GM20431 (cell line): Measurements from ENCODE around the gene CTXND1.
"Not testable (repeated sequence)": the region's sequence is repeated elsewhere in the genome, so short reads cannot be mapped to it uniquely, and the experiment has no call there.

ENCODE experiments used
- in situ Hi-C: fragments of 300-500 bp; cut with MseI, MboI; formaldehyde crosslinking; loops from one replicate; pipeline ENCODE4 v1.15.0; 2020; ENCODE audit warnings: low sequenced_read_pairs; ENCODE audit not compliant: unreplicated experiment

CTXND1 gene

DNA sequence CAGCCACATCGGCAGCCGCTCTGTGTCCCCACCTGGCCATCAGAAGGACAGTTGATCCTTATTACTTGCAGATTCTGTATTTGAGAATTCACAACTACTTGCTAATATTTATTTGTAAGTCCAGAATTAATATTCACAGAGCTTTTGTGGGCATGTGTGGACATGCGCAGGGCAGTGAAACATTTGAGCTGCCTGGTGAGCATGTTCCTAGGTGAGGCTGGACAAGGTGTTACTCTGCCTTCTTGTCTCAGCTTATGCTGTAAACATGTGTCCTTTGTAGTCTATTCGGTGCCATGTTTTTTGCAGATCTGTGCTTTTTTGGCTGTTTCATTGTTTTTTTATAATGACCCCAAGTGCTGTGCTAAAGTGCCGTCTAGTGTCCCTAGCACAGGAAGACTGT is 83.6 kb downstream of the CTXND1 start:
- in situ Hi-C loops: no loop called here

GRCh38 chr15:80167936-80168335 is 84.1 kb downstream of the CTXND1 start:
- in situ Hi-C loops: no loop called here

- in situ Hi-C loops: no loop called here
Measured at GRCh38 chr15:80163897-80164296, 88.1 kb downstream of the CTXND1 start.

- in situ Hi-C loops: no loop called here
Measured at GRCh38 chr15:80163217-80163616, 88.8 kb downstream of the CTXND1 start.

DNA sequence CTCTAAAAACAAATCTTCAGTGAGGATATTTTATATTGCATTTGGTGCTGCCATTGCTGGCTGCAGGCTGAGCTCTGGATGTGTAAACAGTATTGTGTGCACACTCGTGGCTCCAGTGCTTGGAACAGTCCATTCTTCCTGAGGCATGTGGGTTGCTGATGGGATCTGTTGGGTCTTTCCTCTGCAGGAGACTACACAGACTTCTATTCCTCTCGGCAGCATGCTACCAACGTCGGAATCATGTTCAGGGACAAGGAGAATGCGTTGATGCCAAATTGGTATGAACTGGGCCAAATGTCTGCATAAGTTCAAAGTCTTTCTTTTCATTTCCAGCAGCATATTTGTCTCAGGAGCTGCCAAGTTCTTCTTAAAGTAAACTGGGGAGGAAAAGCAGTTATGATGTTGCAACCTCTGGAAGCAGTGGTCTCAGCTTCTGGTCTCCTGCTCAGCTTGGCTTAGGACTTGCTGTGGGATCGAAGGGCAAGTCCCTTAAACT is 89.9 kb downstream of the CTXND1 start:
- in situ Hi-C loops: no loop called here

DNA sequence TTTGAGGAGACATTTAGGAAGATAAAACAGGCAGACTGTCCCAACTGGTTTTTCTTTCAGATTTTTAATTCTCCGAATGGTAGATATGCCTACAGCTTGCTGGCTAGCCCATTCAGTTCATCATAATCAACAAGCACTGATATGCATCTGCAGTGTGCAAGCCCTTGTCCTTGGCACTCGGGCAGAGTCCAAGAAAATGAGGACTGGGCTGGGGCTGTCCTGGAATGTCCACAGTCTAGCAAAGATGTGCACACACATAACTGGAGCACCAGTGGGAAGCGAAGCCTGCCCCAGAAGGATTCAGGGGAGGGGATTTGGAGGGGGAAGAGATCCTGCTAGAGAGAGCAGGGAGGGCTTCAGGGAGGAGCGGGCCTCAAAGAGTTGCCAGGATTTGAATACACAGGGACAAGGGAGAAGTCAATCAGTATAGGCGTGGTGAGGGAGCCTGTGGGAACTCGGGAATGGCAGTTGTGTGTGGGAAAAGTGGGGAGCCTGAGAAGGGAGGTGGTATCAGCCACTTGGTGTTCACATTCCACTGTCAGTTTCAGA is 90.5 kb downstream of the CTXND1 start:
- in situ Hi-C loops: no loop called here

DNA sequence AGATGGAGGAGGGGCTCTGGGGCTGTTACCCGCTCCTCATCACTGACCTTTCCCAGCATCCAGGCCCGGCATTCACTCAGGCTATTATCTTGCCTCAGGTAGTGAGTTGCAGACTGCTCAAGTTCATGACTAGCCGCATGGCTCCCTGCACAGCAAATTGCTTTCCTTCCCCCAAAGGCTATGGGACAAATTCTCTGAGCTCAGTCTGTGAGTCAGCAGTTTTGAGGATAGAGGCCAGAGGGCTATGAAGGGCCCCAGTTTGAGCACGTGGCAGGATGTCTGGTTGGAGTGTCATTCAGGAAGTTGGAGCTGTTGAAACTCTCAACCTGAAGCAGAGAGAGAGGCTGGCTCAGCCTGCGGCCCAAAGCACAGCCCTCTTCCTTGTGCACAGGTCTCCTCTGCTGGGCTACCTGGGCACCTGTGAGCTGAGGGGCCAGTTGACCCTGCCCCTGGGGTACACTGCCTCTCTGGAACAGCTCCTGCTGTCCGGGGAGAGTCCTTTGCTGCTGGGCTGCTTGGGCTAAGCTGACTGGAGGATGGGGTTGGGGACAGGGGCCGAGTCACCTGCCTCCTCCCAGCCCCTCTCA is 91.3 kb downstream of the CTXND1 start:
- in situ Hi-C loops: no loop called here

DNA sequence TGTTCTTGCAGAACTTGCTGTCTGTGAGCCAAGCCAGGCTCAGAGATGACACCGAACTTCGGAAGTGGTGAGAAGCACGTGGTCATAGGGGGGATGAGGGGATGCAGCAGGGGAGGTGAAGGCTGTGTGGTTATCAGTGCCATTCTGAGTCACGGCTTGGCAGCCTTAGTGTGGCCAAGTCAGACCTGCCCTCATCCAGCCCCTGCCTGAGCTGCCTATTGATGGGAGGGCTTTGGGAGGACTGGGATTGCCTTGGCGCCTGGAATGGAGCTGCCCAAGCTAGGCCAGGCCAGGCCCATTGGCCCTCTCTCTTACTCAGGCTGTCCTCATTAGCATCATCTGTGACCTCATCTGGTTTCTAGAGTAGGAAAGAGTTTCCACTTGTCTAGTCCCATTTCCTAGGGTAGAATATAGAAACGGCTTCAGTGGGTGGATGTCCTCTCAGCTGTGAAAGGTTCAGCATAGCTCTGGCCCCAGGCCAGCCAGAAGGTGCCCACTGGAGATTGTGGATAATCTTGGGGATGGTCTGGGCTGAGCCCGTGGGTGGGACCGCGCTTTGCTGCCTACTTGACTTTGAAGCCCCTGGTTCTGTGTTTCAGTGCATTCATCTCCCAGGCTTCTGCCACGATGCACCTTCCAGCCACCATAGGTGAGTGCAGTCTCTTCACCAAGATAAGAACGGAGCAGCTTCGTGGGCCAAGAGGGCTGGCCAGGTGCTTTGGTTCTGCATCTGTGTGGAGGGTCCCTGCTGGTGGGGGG is 92.0 kb downstream of the CTXND1 start:
- in situ Hi-C loops: no loop called here

DNA sequence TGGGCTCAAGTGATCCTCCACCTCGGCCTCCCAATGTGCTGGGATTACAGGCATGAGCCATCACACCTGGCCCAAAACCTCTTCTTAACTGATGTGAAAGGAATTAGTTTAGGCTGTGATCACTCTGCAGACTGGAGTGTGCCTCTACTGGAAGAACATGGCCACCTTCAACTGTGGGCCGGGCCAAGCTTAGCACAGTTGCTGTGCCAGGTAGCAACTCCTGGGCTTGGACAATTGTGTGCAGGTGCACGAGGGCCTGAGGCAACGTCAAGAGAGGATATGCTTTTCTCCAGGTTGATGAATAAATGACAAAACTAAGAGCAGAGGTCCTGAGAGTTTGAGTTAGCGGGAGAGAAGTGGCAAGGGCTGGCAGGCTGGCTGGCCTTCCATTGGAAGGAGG is 92.7 kb downstream of the CTXND1 start:
- in situ Hi-C loops: no loop called here

DNA sequence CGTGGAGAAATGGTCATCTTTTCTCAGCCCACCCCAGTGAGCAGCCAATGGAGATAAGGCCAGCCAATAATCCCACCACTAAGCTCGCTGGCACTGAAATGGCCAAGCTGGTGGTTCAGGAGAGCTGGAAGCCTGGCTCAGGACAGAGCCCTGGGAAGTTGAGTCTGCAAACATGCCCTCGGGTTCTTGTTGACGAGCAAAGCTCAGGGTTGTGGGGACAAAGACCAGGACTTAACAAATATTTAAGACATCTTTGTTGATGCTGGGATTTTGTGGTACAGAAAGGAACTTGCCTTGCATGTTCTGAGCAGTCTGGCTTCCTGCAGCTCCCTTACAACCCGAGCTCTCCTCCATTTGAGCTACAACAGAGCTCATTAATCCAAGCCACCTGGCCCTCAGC is 94.8 kb downstream of the CTXND1 start:
- in situ Hi-C loops: no loop called here

- in situ Hi-C loops: no loop called here
Measured at GRCh38 chr15:80156176-80156720, 95.8 kb downstream of the CTXND1 start.

DNA sequence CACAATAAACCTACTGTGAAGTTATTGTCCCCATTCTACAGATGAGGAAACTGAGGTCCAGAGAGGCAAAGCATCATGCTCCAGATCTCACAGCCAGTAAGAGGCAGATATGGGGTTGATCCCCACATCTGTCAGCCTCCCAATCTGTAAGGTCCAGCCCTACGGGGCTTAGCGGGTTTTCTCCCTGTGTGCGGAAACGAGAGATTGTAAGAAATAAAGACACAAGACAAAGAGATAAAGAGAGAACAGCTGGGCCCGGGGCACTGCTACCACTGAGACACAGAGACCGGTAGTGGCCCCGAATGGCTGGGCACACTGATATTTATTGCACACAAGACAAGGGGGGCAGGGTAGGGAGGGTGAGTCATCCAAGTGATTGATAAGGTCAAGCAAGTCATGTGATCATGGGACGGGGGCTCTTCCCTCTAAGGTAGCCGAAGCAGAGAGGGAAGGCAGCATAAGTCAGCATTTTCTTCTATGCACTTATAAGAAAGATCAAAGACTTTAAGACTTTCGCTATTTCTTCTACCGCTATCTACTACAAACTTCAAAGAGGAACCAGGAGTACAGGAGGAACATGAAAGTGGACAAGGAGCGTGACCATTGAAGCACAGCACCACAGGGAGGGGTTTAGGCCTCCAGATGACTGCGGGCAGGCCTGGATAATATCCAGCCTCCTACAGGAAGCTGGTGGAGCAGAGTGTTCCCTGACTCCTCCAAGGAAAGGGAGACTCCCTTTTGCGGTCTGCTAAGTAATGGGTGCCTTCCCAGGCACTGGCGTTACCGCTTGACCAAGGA is 96.4 kb downstream of the CTXND1 start:
- in situ Hi-C loops: not testable (repeated sequence)

DNA sequence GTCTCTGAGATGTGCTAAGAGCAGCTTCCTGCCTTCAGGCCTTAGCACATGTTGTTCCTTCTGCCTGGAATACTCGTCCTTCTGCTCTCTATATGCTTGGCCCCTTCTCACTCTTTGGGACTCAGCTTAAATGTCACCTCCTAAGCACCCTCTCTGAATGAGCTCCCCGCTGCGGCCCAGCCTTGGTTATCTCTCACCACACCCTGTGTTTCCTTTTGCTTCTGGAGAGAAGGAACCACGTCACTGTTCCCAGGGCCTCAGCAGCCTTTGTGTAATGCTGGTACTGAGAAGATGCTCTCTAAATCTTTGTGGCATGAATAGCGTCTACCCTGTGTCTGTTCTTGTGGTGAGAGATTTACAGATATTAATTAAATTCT is 97.0 kb downstream of the CTXND1 start:
- in situ Hi-C loops: no loop called here

- in situ Hi-C loops: no loop called here
Measured at GRCh38 chr15:80154336-80154735, 97.7 kb downstream of the CTXND1 start.

- in situ Hi-C loops: no loop called here
Measured at GRCh38 chr15:80153900-80154299, 98.1 kb downstream of the CTXND1 start.

DNA sequence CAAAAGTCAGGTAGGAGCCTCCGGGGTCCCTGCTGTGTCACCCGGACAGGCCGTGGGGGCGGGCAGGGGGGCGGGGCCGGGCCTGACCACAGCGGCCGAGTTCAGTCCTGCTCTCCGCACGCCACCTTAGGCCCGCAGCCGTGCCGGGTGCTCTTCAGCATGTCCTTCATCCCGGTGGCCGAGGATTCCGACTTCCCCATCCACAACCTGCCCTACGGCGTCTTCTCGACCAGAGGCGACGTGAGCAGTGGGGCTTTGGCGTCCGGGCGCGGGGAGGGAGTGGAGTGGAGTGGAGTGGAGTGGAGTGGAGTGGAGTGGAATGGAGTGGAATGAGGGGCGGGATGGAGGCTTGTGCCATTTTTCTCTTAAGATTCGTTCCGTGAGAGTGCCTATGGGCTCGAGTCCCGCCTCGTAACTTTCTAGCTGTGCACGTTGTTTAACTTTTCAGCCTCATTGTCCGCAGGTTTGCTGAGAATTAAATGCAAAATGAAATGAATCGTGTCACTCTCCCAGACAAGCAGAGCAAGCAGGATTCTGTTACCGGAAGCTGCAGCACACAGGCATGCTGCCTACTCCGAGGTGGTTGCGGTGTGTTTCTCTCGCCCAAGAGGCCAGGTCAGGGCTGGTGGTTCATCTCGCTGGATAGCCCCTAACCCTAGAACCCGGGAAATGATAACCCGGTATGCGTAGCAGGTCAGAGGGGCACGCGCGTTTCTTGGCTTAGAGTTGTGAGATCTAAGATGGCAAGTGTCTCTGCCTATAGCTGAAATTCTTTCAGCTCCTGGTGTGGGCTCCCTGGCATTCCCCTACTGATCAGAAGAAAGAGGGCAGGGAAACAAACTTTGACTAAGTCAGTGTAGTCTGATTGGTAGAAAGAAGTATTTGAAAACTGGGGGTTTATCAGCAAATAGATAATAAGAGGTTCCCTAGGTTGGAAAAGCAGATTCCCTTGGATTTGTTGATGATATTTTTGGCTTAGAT is 98.8 kb downstream of the CTXND1 start, which contains the start of gene FAH:
Gene FAH, plus strand, starts transcription at position 104 of the 981 bp plus-strand sequence. Its CDS starts 56 bp downstream, at position 160.
- in situ Hi-C loops: no loop called here

- in situ Hi-C loops: no loop called here
Measured at GRCh38 chr15:80152180-80152895, 99.7 kb downstream of the CTXND1 start.

DNA sequence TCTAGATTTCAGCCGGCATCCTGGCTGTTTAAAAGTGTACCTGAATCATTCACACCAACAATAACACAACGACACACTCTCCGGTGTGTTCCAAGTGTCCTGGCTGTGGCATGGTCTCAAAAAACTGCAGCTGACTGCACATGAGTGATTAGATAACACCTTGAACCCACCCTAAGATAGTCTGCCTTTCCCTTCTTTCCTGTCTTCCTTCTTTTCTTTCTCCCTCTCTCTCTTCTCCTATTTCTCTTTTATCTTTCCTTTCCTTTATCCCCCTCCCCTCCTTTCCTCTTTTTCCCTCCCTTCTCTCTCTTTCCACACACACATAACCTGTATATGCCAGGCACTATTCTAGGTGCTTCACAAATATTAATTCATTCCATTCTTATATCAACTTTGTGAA is 100.4 kb downstream of the CTXND1 start:
- in situ Hi-C loops: no loop called here

GRCh38 chr15:80151148-80151547 is 100.9 kb downstream of the CTXND1 start:
- in situ Hi-C loops: no loop called here
